H9 (cell line): Measurements from ENCODE around the gene PRDM8. TPM values are rescaled to one million over a fixed set of nuclear protein-coding genes. Genes with fewer than 3 reads are reported as not detected.
A peak's percentile ranks its signal among the peaks of the same experiment; 100 is the strongest.

Experiments used
- DNase-seq: peaks from one replicate; pipeline ENCODE4 v3.0.0-alpha.2; 2017
- H2AFZ ChIP-seq: one replicate; pipeline ENCODE4 v1.6.1; 2013; ENCODE audit warnings: mild to moderate bottlenecking, low read length, control low read depth, moderate library complexity
- H2AK5ac ChIP-seq: 2 replicates; pipeline ENCODE4 v1.6.1; 2013; ENCODE audit warnings: low read length, control low read depth, mixed read lengths; ENCODE audit not compliant: insufficient read length
- H2BK120ac ChIP-seq: one replicate; pipeline ENCODE4 v1.6.1; 2013; ENCODE audit warnings: low read depth, mild to moderate bottlenecking, low read length, control low read depth, inconsistent platforms; ENCODE audit not compliant: poor library complexity, severe bottlenecking
- H2BK12ac ChIP-seq: 2 replicates; pipeline ENCODE4 v1.6.1; 2013; ENCODE audit warnings: low read length, control low read depth, mixed read lengths, low read depth; ENCODE audit not compliant: insufficient read length
- H2BK15ac ChIP-seq: 2 replicates; pipeline ENCODE4 v1.6.1; 2013; ENCODE audit warnings: low read depth, low read length, control low read depth
- H2BK20ac ChIP-seq: one replicate; pipeline ENCODE4 v1.6.1; 2013; ENCODE audit warnings: low read depth, mild to moderate bottlenecking, low read length, control low read depth, inconsistent platforms; ENCODE audit not compliant: poor library complexity, severe bottlenecking
- H2BK5ac ChIP-seq: 2 replicates; pipeline ENCODE4 v1.6.1; 2013; ENCODE audit warnings: low read length, control low read depth, mixed read lengths; ENCODE audit not compliant: insufficient read length
- H3K14ac ChIP-seq: 2 replicates; pipeline ENCODE4 v1.6.1; 2013; ENCODE audit warnings: low read length, control low read depth; ENCODE audit not compliant: insufficient read depth
- H3K18ac ChIP-seq: 2 replicates; pipeline ENCODE4 v1.6.1; 2013; ENCODE audit warnings: low read depth, mild to moderate bottlenecking, mixed read lengths, low read length, control low read depth; ENCODE audit not compliant: insufficient read length
- H3K23ac ChIP-seq: 2 replicates; pipeline ENCODE4 v1.6.1; 2013; ENCODE audit warnings: low read length, control low read depth, mixed read lengths, low read depth; ENCODE audit not compliant: insufficient read length
- H3K23me2 ChIP-seq: 2 replicates; pipeline ENCODE4 v1.6.1; 2013; ENCODE audit warnings: low read depth, mild to moderate bottlenecking, mixed read lengths, low read length, control low read depth; ENCODE audit not compliant: insufficient read length, poor library complexity, severe bottlenecking
- H3K27ac ChIP-seq: 2 replicates; pipeline ENCODE4 v1.5.1; 2013; ENCODE audit warnings: low read length, control low read depth, mixed read lengths, low read depth; ENCODE audit not compliant: insufficient read length
- H3K27me3 ChIP-seq: 2 replicates; pipeline ENCODE4 v1.6.1; 2013; ENCODE audit warnings: low read length, control low read depth, inconsistent platforms; ENCODE audit not compliant: insufficient read depth
- H3K4ac ChIP-seq: 2 replicates; pipeline ENCODE4 v1.6.1; 2013; ENCODE audit warnings: low read depth, mild to moderate bottlenecking, control low read depth, inconsistent platforms, low read length, moderate library complexity
- H3K4me1 ChIP-seq: 2 replicates; pipeline ENCODE4 v1.6.1; 2013; ENCODE audit warnings: low read length, control low read depth, inconsistent platforms; ENCODE audit not compliant: insufficient read depth
- H3K4me2 ChIP-seq: 2 replicates; pipeline ENCODE4 v1.6.1; 2013; ENCODE audit warnings: low read length, control low read depth, mixed read lengths; ENCODE audit not compliant: insufficient read length, insufficient read depth
- H3K56ac ChIP-seq: 2 replicates; pipeline ENCODE4 v1.6.1; 2013; ENCODE audit warnings: low read depth, mild to moderate bottlenecking, mixed read lengths, low read length, control low read depth; ENCODE audit not compliant: insufficient read length
- H3K79me1 ChIP-seq: 2 replicates; pipeline ENCODE4 v1.6.1; 2013; ENCODE audit warnings: low read depth, mild to moderate bottlenecking, moderate library complexity, low read length, control low read depth, inconsistent platforms; ENCODE audit not compliant: insufficient read depth, poor library complexity, severe bottlenecking
- H3K79me2 ChIP-seq: 2 replicates; pipeline ENCODE4 v1.6.1; 2013; ENCODE audit warnings: low read length, control low read depth, inconsistent platforms; ENCODE audit not compliant: insufficient read depth
- H3K9ac ChIP-seq: 2 replicates; pipeline ENCODE4 v1.6.1; 2013; ENCODE audit warnings: low read length, control low read depth, mixed read lengths; ENCODE audit not compliant: insufficient read length; ENCODE audit errors: extremely low read depth
- H3K9me3 ChIP-seq: one replicate; pipeline ENCODE4 v1.6.1; 2013; ENCODE audit warnings: low read depth, low read length, inconsistent platforms; ENCODE audit not compliant: control insufficient read depth
- H3T11ph ChIP-seq: one replicate; pipeline ENCODE4 v1.6.1; 2013; ENCODE audit warnings: mild to moderate bottlenecking, low read length, control low read depth, inconsistent platforms
- H4K20me1 ChIP-seq: one replicate; pipeline ENCODE4 v1.6.1; 2013; ENCODE audit not compliant: control insufficient read depth, insufficient read length, insufficient read depth
- H4K5ac ChIP-seq: 2 replicates; pipeline ENCODE4 v1.6.1; 2013; ENCODE audit warnings: low read depth, mild to moderate bottlenecking, mixed read lengths, low read length, control low read depth; ENCODE audit not compliant: insufficient read length
- H4K8ac ChIP-seq: replicated peaks from 2 replicates; pipeline ENCODE4 v1.6.1; 2013; ENCODE audit warnings: low read length, control low read depth, mixed read lengths, low read depth; ENCODE audit not compliant: insufficient read length
- H4K91ac ChIP-seq: 2 replicates; pipeline ENCODE4 v1.6.1; 2013; ENCODE audit warnings: low read depth, mild to moderate bottlenecking, moderate library complexity, mixed read lengths, low read length, control low read depth; ENCODE audit not compliant: insufficient read length
- H3K27ac Mint-ChIP-seq, 3 experiments: 2 replicates in 2 of 3; 3 replicates in 1 of 3; pipeline ENCODE4 v1.8.0; 2020 to 2021; ENCODE audit warnings: mixed read lengths in 3 of 3, mild to moderate bottlenecking in 1 of 3, moderate library complexity in 1 of 3
- H3K27me3 Mint-ChIP-seq: 2 replicates; pipeline ENCODE4 v1.8.0; 2021; ENCODE audit warnings: low read depth, mild to moderate bottlenecking, moderate library complexity, mixed read lengths
- H3K36me3 Mint-ChIP-seq, 3 experiments: 2 replicates in 2 of 3; 3 replicates in 1 of 3; pipeline ENCODE4 v1.8.0; 2020 to 2021; ENCODE audit warnings: low read depth in 3 of 3, mixed read lengths in 3 of 3; ENCODE audit not compliant: insufficient read depth in 1 of 3
- H3K4me1 Mint-ChIP-seq, 2 experiments: 2 replicates each; pipeline ENCODE4 v1.8.0; 2020; ENCODE audit warnings: mixed read lengths in 2 of 2
- H3K4me3 Mint-ChIP-seq, 2 experiments: 2 replicates in 1 of 2; 3 replicates in 1 of 2; pipeline ENCODE4 v1.8.0; 2020 to 2021; ENCODE audit warnings: mild to moderate bottlenecking in 2 of 2, mixed read lengths in 2 of 2, moderate library complexity in 1 of 2
- H3K9me3 Mint-ChIP-seq, 2 experiments: 2 replicates in 1 of 2; 3 replicates in 1 of 2; pipeline ENCODE4 v1.8.0; 2020; ENCODE audit warnings: mild to moderate bottlenecking in 2 of 2, mixed read lengths in 2 of 2, moderate library complexity in 1 of 2
- CTCF ChIP-seq: fragments of 200-600 bp; sonication (generic); conservative IDR thresholded peaks from 3 replicates; pipeline ENCODE4 v1.8.0; 2021; ENCODE audit warnings: antibody characterized with exemption, mild to moderate bottlenecking
- WGBS: extraction: QIAGEN DNeasy Blood & Tissue Kit; methylation state at CpG from one replicate; pipeline ENCODE4 v1.1.7; 2013; ENCODE audit warnings: missing lambda C conversion rate, low lambda C conversion rate, mixed read lengths; ENCODE audit not compliant: insufficient read length; ENCODE audit errors: extremely low coverage; 5-methylcytosine and 5-hydroxymethylcytosine counted together
- total RNA-seq: library from RNA; stranded (reverse); gene quantifications from 2 replicates; pipeline ENCODE4 v1.2.1, GENCODE V29; 2021

Gene PRDM8
- total RNA-seq, 1 experiment from 2014 or later = not detected

GRCh38 chr4:80198441-80198837 is 1.1 kb downstream of the PRDM8 start:
- peaks cover 20 to 35% of the 10 kb centered on the region in 2 experiments for H3K4me1 Mint-ChIP-seq
- peak overlapping the region in 1 of 2 experiments; percentile 75; a peak in 2 of 5 replicates for H3K4me3 Mint-ChIP-seq
- H3K9me3 Mint-ChIP-seq = peaks cover 3 to 16% of the 10 kb centered on the region in 2 experiments

More at GRCh38 chr4:80198441-80198837, 1.1 kb downstream of the PRDM8 start:
- no peaks in the 10 kb centered on the region for H3K79me2 ChIP-seq
- peaks cover 96% of the 10 kb centered on the region for H3K27me3 Mint-ChIP-seq
- H4K91ac ChIP-seq = no peak overlapping the region
- H3K4ac ChIP-seq = no peak overlapping the region
- no peak overlapping the region for H3T11ph ChIP-seq
- no peak overlapping the region for H3K27ac ChIP-seq
- peaks cover 88% of the 10 kb centered on the region for H3K27me3 ChIP-seq
- WGBS = no CpG with 5 or more reads among the region's 1 CpG
- no peak overlapping the region for H3K14ac ChIP-seq
- peaks cover 9% of the 10 kb centered on the region for H3K23me2 ChIP-seq
- H3K18ac ChIP-seq = no peak overlapping the region
- H3K36me3 Mint-ChIP-seq = no peaks in the 10 kb centered on the region
- peak overlapping the region in 1 of 3 experiments; percentile 7; a peak in 1 of 7 replicates for H3K27ac Mint-ChIP-seq
- no peaks in the 10 kb centered on the region for H3K79me1 ChIP-seq
- no peak overlapping the region for H3K9ac ChIP-seq
- H3K4me2 ChIP-seq = no peak overlapping the region
- DNase-seq = no peak
- no peak overlapping the region for H3K23ac ChIP-seq
- no peak overlapping the region for H2AFZ ChIP-seq
- peaks cover 3% of the 10 kb centered on the region for H4K20me1 ChIP-seq
- TF ChIP-seq CTCF = no peak
- no peak overlapping the region for H2AK5ac ChIP-seq
- H2BK20ac ChIP-seq = no peak overlapping the region
- peaks cover 2% of the 10 kb centered on the region; the same call in 1 of the 2 replicates for H3K4me1 ChIP-seq
- no peak overlapping the region for H2BK12ac ChIP-seq
- H2BK5ac ChIP-seq = no peak overlapping the region
- no peak overlapping the region for H4K8ac ChIP-seq
- no peak overlapping the region for H2BK120ac ChIP-seq
- no peak overlapping the region for H4K5ac ChIP-seq
- no peak overlapping the region for H3K56ac ChIP-seq
- H2BK15ac ChIP-seq = no peak overlapping the region
- no peaks in the 10 kb centered on the region for H3K9me3 ChIP-seq
